H1 (cell line): ENCODE results near the gene ADAMTS15. TPM values are rescaled to one million over a fixed set of nuclear protein-coding genes. Genes with fewer than 3 reads are reported as not detected.

Experiments used
- CTBP2 ChIP-seq: IDR thresholded peaks from 2 replicates; pipeline ENCODE4 v1.7.0; 2011; ENCODE audit warnings: borderline replicate concordance, mild to moderate bottlenecking, moderate library complexity, mixed read lengths, low read length; ENCODE audit not compliant: insufficient read depth, insufficient read length
- EP300 ChIP-seq, 2 experiments: IDR thresholded peaks; 1 replicate in 1 of 2; 2 replicates in 1 of 2; pipeline ENCODE4 v1.6.1; 2011 to 2012; ENCODE audit warnings: low read depth in 2 of 2, low read length in 2 of 2, mild to moderate bottlenecking in 2 of 2, borderline replicate concordance in 1 of 2, inconsistent platforms in 1 of 2, moderate library complexity in 1 of 2
- NANOG ChIP-seq: IDR thresholded peaks from 2 replicates; pipeline ENCODE4 v1.6.1; 2011; ENCODE audit warnings: low read length, low read depth, mild to moderate bottlenecking, inconsistent platforms; ENCODE audit not compliant: insufficient read depth, poor library complexity, severe bottlenecking
- PHF8 ChIP-seq: fragments of 200-600 bp; sonication (generic); conservative IDR thresholded peaks from 2 replicates; pipeline ENCODE4 v1.7.1; 2012; ENCODE audit warnings: low read depth, mild to moderate bottlenecking, inconsistent platforms, low read length, moderate library complexity
- POU5F1 ChIP-seq: IDR thresholded peaks from 2 replicates; pipeline ENCODE4 v1.6.1; 2011; ENCODE audit warnings: low read depth, mild to moderate bottlenecking, low read length, moderate library complexity
- RAD21 ChIP-seq, 2 experiments: IDR thresholded peaks in 1 of 2; conservative IDR thresholded peaks in 1 of 2; 2 replicates each; pipeline ENCODE4 v1.6.1; 2011; ENCODE audit warnings: low read depth in 2 of 2, low read length in 2 of 2, improper control_type of control experiment in 1 of 2, inconsistent platforms in 1 of 2, mild to moderate bottlenecking in 1 of 2, moderate library complexity in 1 of 2
- SAP30 ChIP-seq: fragments of 300-600 bp; sonication (generic); IDR thresholded peaks from 2 replicates; pipeline ENCODE4 v1.7.1; 2012; ENCODE audit warnings: low read length, moderate library complexity, mild to moderate bottlenecking, inconsistent platforms; ENCODE audit not compliant: insufficient read depth, insufficient replicate concordance
- TAF1 ChIP-seq: IDR thresholded peaks from 2 replicates; pipeline ENCODE4 v1.6.1; 2011; ENCODE audit warnings: mild to moderate bottlenecking, low read depth, low read length
- TEAD4 ChIP-seq: IDR thresholded peaks from 2 replicates; pipeline ENCODE4 v1.6.1; 2012; ENCODE audit warnings: low read depth, low read length, inconsistent platforms, mixed read lengths
- polyA plus RNA-seq, 7 experiments: library from polyadenylated mRNA; depleted of rRNA in 3 of 7; stranded (reverse) in 5 of 7; unstranded in 2 of 7; fragments of >200 nt in 5 of 7; fragments of 200-250 nt in 2 of 7; gene quantifications; 1 replicate in 5 of 7; 2 replicates in 1 of 7; 4 replicates in 1 of 7; pipeline versions ENCODE4 v1.2.1 to v1.2.3, GENCODE V29; 2011 to 2013; ENCODE audit warnings: missing spikeins in 2 of 7, mixed read lengths in 2 of 7
- total RNA-seq: library from RNA; stranded (reverse); fragmentation: NEBNext Ultra II Directional; extraction: Animal tissue kit (Norgen Biotek cat#: 25700); gene quantifications from 2 replicates; pipeline ENCODE4 v1.2.1, GENCODE V29; 2021
- TF ChIP-seq, protein P1 (sequence below): fragments of 300-600 bp; sonication (generic); IDR thresholded peaks from 2 replicates; pipeline ENCODE4 v1.7.1; 2012; ENCODE audit warnings: low read length, moderate library complexity, mild to moderate bottlenecking, inconsistent platforms; ENCODE audit not compliant: insufficient replicate concordance

Gene ADAMTS15
- total and polyA plus RNA-seq, 2 of the 8 experiments (the other 6 are each of a cell fraction or from before 2014, with no cell fraction given): 1.7 to 4.7 TPM

DNA sequence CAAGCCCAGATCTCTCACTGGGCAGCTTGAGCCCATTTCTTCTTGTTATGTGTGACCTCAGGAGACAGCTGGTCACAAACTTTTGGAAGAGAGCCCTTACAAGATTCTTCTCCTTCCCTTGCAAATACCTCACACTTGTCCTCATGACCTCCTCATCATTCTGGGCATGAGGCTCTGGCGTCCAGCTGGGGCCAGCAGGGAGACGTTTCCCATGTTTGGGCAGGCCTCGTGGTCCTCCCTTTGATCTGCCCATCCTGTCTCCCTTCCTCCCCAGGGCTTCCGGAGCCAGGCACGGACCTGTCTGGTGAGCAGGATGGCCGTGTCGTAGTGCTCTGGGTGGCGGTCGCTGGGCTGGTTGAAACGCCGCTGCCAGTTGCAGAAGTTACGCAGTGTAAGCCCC is 29.7 kb upstream of the ADAMTS15 start (continued):
- TF ChIP-seq, protein P1, sequence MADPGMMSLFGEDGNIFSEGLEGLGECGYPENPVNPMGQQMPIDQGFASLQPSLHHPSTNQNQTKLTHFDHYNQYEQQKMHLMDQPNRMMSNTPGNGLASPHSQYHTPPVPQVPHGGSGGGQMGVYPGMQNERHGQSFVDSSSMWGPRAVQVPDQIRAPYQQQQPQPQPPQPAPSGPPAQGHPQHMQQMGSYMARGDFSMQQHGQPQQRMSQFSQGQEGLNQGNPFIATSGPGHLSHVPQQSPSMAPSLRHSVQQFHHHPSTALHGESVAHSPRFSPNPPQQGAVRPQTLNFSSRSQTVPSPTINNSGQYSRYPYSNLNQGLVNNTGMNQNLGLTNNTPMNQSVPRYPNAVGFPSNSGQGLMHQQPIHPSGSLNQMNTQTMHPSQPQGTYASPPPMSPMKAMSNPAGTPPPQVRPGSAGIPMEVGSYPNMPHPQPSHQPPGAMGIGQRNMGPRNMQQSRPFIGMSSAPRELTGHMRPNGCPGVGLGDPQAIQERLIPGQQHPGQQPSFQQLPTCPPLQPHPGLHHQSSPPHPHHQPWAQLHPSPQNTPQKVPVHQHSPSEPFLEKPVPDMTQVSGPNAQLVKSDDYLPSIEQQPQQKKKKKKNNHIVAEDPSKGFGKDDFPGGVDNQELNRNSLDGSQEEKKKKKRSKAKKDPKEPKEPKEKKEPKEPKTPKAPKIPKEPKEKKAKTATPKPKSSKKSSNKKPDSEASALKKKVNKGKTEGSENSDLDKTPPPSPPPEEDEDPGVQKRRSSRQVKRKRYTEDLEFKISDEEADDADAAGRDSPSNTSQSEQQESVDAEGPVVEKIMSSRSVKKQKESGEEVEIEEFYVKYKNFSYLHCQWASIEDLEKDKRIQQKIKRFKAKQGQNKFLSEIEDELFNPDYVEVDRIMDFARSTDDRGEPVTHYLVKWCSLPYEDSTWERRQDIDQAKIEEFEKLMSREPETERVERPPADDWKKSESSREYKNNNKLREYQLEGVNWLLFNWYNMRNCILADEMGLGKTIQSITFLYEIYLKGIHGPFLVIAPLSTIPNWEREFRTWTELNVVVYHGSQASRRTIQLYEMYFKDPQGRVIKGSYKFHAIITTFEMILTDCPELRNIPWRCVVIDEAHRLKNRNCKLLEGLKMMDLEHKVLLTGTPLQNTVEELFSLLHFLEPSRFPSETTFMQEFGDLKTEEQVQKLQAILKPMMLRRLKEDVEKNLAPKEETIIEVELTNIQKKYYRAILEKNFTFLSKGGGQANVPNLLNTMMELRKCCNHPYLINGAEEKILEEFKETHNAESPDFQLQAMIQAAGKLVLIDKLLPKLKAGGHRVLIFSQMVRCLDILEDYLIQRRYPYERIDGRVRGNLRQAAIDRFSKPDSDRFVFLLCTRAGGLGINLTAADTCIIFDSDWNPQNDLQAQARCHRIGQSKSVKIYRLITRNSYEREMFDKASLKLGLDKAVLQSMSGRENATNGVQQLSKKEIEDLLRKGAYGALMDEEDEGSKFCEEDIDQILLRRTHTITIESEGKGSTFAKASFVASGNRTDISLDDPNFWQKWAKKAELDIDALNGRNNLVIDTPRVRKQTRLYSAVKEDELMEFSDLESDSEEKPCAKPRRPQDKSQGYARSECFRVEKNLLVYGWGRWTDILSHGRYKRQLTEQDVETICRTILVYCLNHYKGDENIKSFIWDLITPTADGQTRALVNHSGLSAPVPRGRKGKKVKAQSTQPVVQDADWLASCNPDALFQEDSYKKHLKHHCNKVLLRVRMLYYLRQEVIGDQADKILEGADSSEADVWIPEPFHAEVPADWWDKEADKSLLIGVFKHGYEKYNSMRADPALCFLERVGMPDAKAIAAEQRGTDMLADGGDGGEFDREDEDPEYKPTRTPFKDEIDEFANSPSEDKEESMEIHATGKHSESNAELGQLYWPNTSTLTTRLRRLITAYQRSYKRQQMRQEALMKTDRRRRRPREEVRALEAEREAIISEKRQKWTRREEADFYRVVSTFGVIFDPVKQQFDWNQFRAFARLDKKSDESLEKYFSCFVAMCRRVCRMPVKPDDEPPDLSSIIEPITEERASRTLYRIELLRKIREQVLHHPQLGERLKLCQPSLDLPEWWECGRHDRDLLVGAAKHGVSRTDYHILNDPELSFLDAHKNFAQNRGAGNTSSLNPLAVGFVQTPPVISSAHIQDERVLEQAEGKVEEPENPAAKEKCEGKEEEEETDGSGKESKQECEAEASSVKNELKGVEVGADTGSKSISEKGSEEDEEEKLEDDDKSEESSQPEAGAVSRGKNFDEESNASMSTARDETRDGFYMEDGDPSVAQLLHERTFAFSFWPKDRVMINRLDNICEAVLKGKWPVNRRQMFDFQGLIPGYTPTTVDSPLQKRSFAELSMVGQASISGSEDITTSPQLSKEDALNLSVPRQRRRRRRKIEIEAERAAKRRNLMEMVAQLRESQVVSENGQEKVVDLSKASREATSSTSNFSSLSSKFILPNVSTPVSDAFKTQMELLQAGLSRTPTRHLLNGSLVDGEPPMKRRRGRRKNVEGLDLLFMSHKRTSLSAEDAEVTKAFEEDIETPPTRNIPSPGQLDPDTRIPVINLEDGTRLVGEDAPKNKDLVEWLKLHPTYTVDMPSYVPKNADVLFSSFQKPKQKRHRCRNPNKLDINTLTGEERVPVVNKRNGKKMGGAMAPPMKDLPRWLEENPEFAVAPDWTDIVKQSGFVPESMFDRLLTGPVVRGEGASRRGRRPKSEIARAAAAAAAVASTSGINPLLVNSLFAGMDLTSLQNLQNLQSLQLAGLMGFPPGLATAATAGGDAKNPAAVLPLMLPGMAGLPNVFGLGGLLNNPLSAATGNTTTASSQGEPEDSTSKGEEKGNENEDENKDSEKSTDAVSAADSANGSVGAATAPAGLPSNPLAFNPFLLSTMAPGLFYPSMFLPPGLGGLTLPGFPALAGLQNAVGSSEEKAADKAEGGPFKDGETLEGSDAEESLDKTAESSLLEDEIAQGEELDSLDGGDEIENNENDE: no peak
- TF ChIP-seq PHF8: no peak
- TF ChIP-seq CTBP2: no peak
- no peak for TF ChIP-seq POU5F1
- TF ChIP-seq RAD21 (IDR thresholded peaks at IDR 0.05 in 1 of 2, conservative IDR thresholded peaks at IDR 0.05 in 1 of 2; ENCODE audit: low read depth in 2 of 2, low read length in 2 of 2): no peak
- no peak for TF ChIP-seq TEAD4
- TF ChIP-seq EP300 (IDR thresholded peaks at IDR 0.05; ENCODE audit: borderline replicate concordance in 1 of 2, low read depth in 2 of 2, low read length in 2 of 2): no peak
- TF ChIP-seq NANOG: no peak
- TF ChIP-seq TAF1: no peak
- TF ChIP-seq SAP30: no peak
- TF ChIP-seq, all 59 proteins: peak for 0
